Stomach smooth muscle (tissue), 2 donors: ENCODE results near the gene PCNX2.
A peak's percentile ranks its signal among the peaks of the same experiment; 100 is the strongest.

Experiments
- H3K27ac ChIP-seq: one replicate; pipeline ENCODE4 v1.7.0; 2013; ENCODE audit warnings: mild to moderate bottlenecking, low read length, inconsistent platforms
- H3K27me3 ChIP-seq, 2 donors: one replicate each; pipeline ENCODE4 v1.7.0; 2013; ENCODE audit warnings: low read length in 2 of 2; ENCODE audit not compliant: insufficient read depth in 2 of 2, control insufficient read depth in 1 of 2
- H3K36me3 ChIP-seq, 2 donors: one replicate each; pipeline ENCODE4 v1.7.0; 2013; ENCODE audit warnings: low read length in 2 of 2; ENCODE audit not compliant: control insufficient read depth in 2 of 2, insufficient read depth in 2 of 2
- H3K4me1 ChIP-seq: one replicate; pipeline ENCODE4 v1.7.0; 2013; ENCODE audit warnings: low read length; ENCODE audit not compliant: control insufficient read depth, insufficient read depth
- H3K4me3 ChIP-seq, 2 donors: one replicate each; pipeline ENCODE4 v1.7.0; 2013; ENCODE audit warnings: low read length in 2 of 2
- H3K9ac ChIP-seq, 2 donors: one replicate each; pipeline ENCODE4 v1.7.0; 2013; ENCODE audit warnings: low read length in 2 of 2, mild to moderate bottlenecking in 1 of 2
- H3K9me3 ChIP-seq, 2 donors: one replicate each; pipeline ENCODE4 v1.7.0; 2013; ENCODE audit warnings: low read length in 2 of 2; ENCODE audit not compliant: control insufficient read depth in 2 of 2
- donor health status: healthy.
- donor health status: Pancreatic carcinoma.

Gene PCNX2

GRCh38 chr1:232965124-232965911 is 330.2 kb downstream of the PCNX2 start:
- Histone ChIP-seq H3K27me3 (no peaks in the 10 kb centered on the region), H3K9me3 (no peaks in the 10 kb centered on the region), H3K36me3 (peaks cover 9 to 19% of the 10 kb centered on the region in 2 donors), H3K4me3 (no peak overlapping the region), H3K9ac (no peak overlapping the region), H3K27ac (no peak overlapping the region), H3K4me1 (no peaks in the 10 kb centered on the region)

GRCh38 chr1:232964601-232965000 is 330.9 kb downstream of the PCNX2 start:
- H3K36me3 ChIP-seq: peaks cover 4 to 16% of the 10 kb centered on the region in 2 donors
- H3K27ac ChIP-seq: no peak overlapping the region

GRCh38 chr1:232962761-232963745 is 332.5 kb downstream of the PCNX2 start:
- Histone ChIP-seq H3K27ac (no peak overlapping the region), H3K9me3 (peaks cover 3 to 5% of the 10 kb centered on the region in 2 donors), H3K27me3 (no peaks in the 10 kb centered on the region), H3K9ac (no peak overlapping the region), H3K36me3 (peaks cover 11 to 17% of the 10 kb centered on the region in 2 donors), H3K4me3 (peak overlapping the region; percentile 6 to 17), H3K4me1 (no peaks in the 10 kb centered on the region)

More at GRCh38 chr1:232964601-232965000, 330.9 kb downstream of the PCNX2 start:
- Histone ChIP-seq H3K4me1 (no peaks in the 10 kb centered on the region), H3K4me3 (no peak overlapping the region), H3K27me3 (no peaks in the 10 kb centered on the region), H3K9me3 (no peaks in the 10 kb centered on the region), H3K9ac (no peak overlapping the region)

GRCh38 chr1:232958067-232958466 is 337.5 kb downstream of the PCNX2 start:
- no peak overlapping the region for H3K4me3 ChIP-seq
- H3K9me3 ChIP-seq: peaks cover 3 to 8% of the 10 kb centered on the region in 2 donors
- no peak overlapping the region for H3K27ac ChIP-seq
- no peaks in the 10 kb centered on the region for H3K4me1 ChIP-seq
- H3K27me3 ChIP-seq: no peaks in the 10 kb centered on the region
- no peak overlapping the region for H3K9ac ChIP-seq
- H3K36me3 ChIP-seq: peaks cover 11 to 13% of the 10 kb centered on the region in 2 donors

- Histone ChIP-seq H3K4me3 (no peak overlapping the region), H3K27me3 (no peaks in the 10 kb centered on the region), H3K36me3 (peaks cover 11 to 13% of the 10 kb centered on the region in 2 donors), H3K4me1 (peaks cover 3% of the 10 kb centered on the region), H3K27ac (no peak overlapping the region), H3K9ac (no peak overlapping the region), H3K9me3 (peaks cover 3 to 8% of the 10 kb centered on the region in 2 donors)
Observed at GRCh38 chr1:232956081-232956480, 339.4 kb downstream of the PCNX2 start.

- Histone ChIP-seq H3K9ac (no peak overlapping the region), H3K27me3 (no peaks in the 10 kb centered on the region), H3K9me3 (peaks cover 3 to 8% of the 10 kb centered on the region in 2 donors), H3K4me1 (peaks cover 3% of the 10 kb centered on the region), H3K27ac (no peak overlapping the region), H3K36me3 (peaks cover 10 to 13% of the 10 kb centered on the region in 2 donors), H3K4me3 (no peak overlapping the region)
Observed at GRCh38 chr1:232954594-232955365, 340.7 kb downstream of the PCNX2 start.

- no peak overlapping the region for H3K9ac ChIP-seq
- no peaks in the 10 kb centered on the region for H3K27me3 ChIP-seq
- no peak overlapping the region for H3K4me3 ChIP-seq
- no peak overlapping the region for H3K27ac ChIP-seq
- peaks cover 3% of the 10 kb centered on the region for H3K4me1 ChIP-seq
- no peaks in the 10 kb centered on the region for H3K9me3 ChIP-seq
- peaks cover 2 to 3% of the 10 kb centered on the region in 2 donors for H3K36me3 ChIP-seq
Observed at GRCh38 chr1:232952514-232953499, 342.7 kb downstream of the PCNX2 start.

GRCh38 chr1:232951605-232952004 is 343.9 kb downstream of the PCNX2 start:
- Histone ChIP-seq H3K9me3 (no peaks in the 10 kb centered on the region), H3K4me1 (peaks cover 3% of the 10 kb centered on the region), H3K9ac (peak overlapping the region in 1 of 2 donors; percentile 87), H3K4me3 (peak overlapping the region; percentile 78 to 92), H3K36me3 (peaks cover 0 to 2% of the 10 kb centered on the region in 2 donors), H3K27me3 (no peaks in the 10 kb centered on the region), H3K27ac (no peak overlapping the region)

GRCh38 chr1:232951180-232951579 is 344.3 kb downstream of the PCNX2 start:
- Histone ChIP-seq H3K9ac (peak overlapping the region; percentile 72 to 87), H3K4me1 (peaks cover 3% of the 10 kb centered on the region), H3K27ac (no peak overlapping the region), H3K27me3 (no peaks in the 10 kb centered on the region), H3K36me3 (no peaks in the 10 kb centered on the region), H3K9me3 (no peaks in the 10 kb centered on the region), H3K4me3 (peak overlapping the region; percentile 78 to 92)
